NCI-H1694 treated with DMSO at 0.1 percent for 48 hours (cell line): ENCODE data around the gene NECTIN2.
"Not testable (repeated sequence)": the region's sequence is repeated elsewhere in the genome, so short reads cannot be mapped to it uniquely, and the experiment has no call there.

Source experiments
- DNase-seq: peaks from one replicate; lab custom pipeline; 2025; lab: John Stamatoyannopoulos, UW

The NECTIN2 gene

DNA sequence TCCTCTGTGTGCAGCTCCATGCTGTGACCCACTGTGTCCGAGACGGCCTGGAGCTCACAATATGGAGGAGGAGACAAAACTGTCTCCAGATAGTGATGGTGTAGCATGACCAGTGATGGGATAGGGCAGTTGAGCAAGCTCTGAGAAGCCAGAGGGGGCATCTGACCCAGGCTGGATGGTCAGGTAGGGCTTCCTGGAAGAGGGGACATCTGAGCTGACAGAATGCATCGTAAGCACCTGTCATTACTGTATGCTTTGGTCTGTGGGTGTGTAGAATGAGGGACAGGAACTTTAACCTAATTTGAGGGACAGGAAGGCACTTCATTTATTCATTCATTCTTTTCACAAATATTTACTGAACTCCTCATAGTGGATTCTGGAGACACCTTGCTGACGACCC lies 38.5 kb downstream of the NECTIN2 start:
- no peak for DNase-seq

DNA sequence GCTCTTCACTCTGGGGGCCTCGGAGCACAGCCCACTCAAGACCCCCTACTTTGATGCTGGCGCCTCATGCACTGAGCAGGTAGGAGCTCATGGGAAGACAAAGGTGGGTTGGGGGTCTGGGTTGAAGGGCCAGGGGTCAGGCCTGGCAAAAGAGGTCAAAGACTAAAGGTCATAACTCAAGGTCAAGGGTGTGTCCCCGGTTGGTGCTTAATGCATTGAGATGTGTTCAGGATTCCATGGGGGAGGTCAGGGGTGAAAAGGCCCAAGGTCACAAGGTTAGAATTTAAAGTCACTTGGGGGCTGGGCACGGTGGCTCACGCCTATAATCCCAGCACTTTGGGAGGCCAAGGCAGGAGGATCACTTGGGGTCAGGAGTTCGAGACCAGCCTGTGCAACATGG lies 40.0 kb downstream of the NECTIN2 start:
- no peak for DNase-seq

DNA sequence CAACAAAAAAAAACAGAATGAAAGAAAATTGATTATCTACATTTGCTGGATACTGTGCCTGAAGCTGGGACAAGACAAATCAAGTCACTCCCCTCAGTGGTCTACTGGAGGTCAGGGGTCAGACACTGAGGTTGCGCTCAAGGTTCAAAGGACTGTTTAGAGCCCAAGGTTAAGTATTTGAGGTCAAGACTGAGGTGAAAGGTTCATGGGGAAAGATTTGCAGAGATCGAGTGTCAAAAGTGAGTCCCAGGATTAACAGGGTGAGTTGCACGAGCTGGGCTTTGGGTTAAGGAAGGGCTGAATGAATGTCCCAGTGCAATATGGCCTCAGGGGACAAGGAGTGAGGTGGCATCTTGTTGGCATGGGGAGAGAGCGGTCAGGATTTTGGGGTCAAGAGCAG lies 41.6 kb downstream of the NECTIN2 start:
- DNase-seq: no peak

- DNase-seq: not testable (repeated sequence)
Measured at GRCh38 chr19:44888335-44888734, 42.2 kb downstream of the NECTIN2 start.

DNA sequence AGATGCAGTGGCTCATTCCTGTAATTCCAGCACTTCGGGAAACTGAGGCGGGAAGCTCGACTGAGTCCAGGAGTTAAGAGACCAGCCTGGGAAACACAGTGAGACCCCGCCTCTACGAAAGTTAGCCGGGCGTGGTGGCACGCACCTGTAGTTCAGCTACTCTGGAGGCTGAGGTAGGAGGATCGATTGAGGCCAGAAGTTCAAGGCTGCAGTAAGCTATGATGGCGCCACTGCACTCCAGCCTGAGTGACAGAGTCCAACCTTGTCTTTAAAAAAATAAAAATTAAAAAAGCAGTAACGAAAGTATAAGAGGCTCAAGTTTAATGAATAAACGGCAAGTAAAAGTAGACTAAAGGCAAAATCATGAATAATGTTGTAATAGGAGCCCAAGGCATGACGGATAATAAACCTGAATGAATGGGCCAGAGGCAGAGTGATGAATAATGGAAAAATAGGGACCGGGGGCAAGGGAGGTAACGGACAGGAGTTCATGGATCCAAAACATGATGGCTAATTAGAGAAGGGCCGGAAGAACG lies 43.8 kb downstream of the NECTIN2 start:
- DNase-seq: no peak

GRCh38 chr19:44890366-44891015 lies 44.4 kb downstream of the NECTIN2 start:
- peak; percentile 100 for DNase-seq

GRCh38 chr19:44891016-44891882 lies 45.2 kb downstream of the NECTIN2 start, which contains the start of gene TOMM40:
Gene TOMM40 (plus strand): TSS chr19:44891254. CDS start chr19:44891416, 162 bp downstream.
- peak; percentile 100 for DNase-seq

GRCh38 chr19:44892932-44893331 lies 46.8 kb downstream of the NECTIN2 start:
- no peak for DNase-seq

- no peak for DNase-seq
Measured at GRCh38 chr19:44893332-44894051, 47.4 kb downstream of the NECTIN2 start.

DNA sequence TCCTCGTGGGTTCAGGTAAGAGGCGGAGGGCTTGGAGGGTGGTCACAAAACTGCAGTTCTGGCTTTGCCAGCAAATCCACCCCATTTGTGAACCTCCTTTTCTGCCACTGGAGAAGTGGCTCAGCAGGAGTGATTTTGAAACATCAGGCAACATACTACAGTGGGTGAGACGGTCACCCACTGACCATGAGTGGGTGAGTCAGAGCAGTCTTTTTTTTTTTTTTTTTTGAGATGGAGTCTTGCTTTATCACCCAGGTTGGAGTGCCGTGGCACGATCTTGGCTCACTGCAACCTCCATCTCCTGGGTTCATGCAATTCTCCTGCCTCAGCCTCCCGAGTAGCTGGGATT lies 47.9 kb downstream of the NECTIN2 start:
- DNase-seq: no peak

- no peak for DNase-seq
Measured at GRCh38 chr19:44894946-44895345, 48.8 kb downstream of the NECTIN2 start.

GRCh38 chr19:44897835-44898234 lies 51.7 kb downstream of the NECTIN2 start:
- no peak for DNase-seq

- DNase-seq: no peak
Measured at GRCh38 chr19:44900328-44901244, 54.5 kb downstream of the NECTIN2 start.

DNA sequence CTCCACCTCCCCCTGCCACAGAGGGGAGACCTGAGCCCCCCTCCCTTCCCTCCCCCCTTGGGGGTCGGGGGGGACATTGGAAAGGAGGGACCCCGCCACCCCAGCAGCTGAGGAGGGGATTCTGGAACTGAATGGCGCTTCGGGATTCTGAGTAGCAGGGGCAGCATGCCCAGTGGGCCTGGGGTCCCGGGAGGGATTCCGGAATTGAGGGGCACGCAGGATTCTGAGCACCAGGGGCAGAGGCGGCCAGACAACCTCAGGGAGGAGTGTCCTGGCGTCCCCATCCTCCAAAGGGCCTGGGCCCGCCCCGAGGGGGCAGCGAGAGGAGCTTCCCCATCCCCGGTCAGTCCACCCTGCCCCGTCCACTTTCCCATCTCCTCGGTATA lies 57.1 kb downstream of the NECTIN2 start:
- no peak for DNase-seq

GRCh38 chr19:44903602-44904425 lies 57.7 kb downstream of the NECTIN2 start:
- peak; percentile 33 for DNase-seq

DNA sequence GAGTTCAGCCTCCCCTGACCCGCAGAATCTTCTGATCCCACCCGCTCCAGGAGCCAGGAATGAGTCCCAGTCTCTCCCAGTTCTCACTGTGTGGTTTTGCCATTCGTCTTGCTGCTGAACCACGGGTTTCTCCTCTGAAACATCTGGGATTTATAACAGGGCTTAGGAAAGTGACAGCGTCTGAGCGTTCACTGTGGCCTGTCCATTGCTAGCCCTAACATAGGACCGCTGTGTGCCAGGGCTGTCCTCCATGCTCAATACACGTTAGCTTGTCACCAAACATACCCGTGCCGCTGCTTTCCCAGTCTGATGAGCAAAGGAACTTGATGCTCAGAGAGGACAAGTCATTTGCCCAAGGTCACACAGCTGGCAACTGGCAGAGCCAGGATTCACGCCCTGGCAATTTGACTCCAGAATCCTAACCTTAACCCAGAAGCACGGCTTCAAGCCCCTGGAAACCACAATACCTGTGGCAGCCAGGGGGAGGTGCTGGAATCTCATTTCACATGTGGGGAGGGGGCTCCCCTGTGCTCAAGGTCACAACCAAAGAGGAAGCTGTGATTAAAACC lies 58.4 kb downstream of the NECTIN2 start:
- DNase-seq: no peak

DNA sequence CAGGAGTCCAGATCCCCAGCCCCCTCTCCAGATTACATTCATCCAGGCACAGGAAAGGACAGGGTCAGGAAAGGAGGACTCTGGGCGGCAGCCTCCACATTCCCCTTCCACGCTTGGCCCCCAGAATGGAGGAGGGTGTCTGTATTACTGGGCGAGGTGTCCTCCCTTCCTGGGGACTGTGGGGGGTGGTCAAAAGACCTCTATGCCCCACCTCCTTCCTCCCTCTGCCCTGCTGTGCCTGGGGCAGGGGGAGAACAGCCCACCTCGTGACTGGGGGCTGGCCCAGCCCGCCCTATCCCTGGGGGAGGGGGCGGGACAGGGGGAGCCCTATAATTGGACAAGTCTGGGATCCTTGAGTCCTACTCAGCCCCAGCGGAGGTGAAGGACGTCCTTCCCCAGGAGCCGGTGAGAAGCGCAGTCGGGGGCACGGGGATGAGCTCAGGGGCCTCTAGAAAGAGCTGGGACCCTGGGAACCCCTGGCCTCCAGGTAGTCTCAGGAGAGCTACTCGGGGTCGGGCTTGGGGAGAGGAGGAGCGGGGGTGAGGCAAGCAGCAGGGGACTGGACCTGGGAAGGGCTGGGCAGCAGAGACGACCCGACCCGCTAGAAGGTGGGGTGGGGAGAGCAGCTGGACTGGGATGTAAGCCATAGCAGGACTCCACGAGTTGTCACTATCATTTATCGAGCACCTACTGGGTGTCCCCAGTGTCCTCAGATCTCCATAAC lies 59.5 kb downstream of the NECTIN2 start, which contains the start of gene APOE:
TSS of gene APOE (plus strand) at position 360 of the 724 bp plus-strand sequence. CDS start 829 bp downstream, outside the sequence.
- no peak for DNase-seq

DNA sequence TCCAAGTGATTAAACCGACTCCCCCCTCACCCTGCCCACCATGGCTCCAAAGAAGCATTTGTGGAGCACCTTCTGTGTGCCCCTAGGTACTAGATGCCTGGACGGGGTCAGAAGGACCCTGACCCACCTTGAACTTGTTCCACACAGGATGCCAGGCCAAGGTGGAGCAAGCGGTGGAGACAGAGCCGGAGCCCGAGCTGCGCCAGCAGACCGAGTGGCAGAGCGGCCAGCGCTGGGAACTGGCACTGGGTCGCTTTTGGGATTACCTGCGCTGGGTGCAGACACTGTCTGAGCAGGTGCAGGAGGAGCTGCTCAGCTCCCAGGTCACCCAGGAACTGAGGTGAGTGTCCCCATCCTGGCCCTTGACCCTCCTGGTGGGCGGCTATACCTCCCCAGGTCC lies 61.5 kb downstream of the NECTIN2 start:
- no peak for DNase-seq

GRCh38 chr19:44908074-44908835 lies 62.2 kb downstream of the NECTIN2 start:
- DNase-seq: no peak
